Karpas-422 (cell line): Measurements from ENCODE around the gene RPS3. TPM values are rescaled to one million over a fixed set of nuclear protein-coding genes. Genes with fewer than 3 reads are reported as not detected.
A peak's percentile ranks its signal among the peaks of the same experiment; 100 is the strongest.

Experiments used
- DNase-seq: peaks from one replicate; pipeline ENCODE4 v3.0.0-alpha.2; 2015
- H2AFZ ChIP-seq: fragments of 200-600 bp; sonication (generic); 2 replicates; pipeline ENCODE4 v1.6.1; 2014; ENCODE audit warnings: antibody characterized with exemption, low read length, mixed read lengths
- H3K27ac ChIP-seq: fragments of 200-600 bp; sonication (generic); 2 replicates; pipeline ENCODE4 v1.5.1; 2014; ENCODE audit warnings: mild to moderate bottlenecking, low read length, moderate library complexity
- H3K27me3 ChIP-seq: fragments of 200-600 bp; sonication (generic); 2 replicates; pipeline ENCODE4 v1.6.1; 2014; ENCODE audit warnings: low read length, mixed read lengths
- H3K36me3 ChIP-seq: fragments of 200-600 bp; sonication (generic); 2 replicates; pipeline ENCODE4 v1.6.1; 2014; ENCODE audit warnings: low read length, mixed read lengths; ENCODE audit not compliant: insufficient read depth
- H3K4me1 ChIP-seq: fragments of 200-600 bp; sonication (generic); 2 replicates; pipeline ENCODE4 v1.6.1; 2014; ENCODE audit warnings: mild to moderate bottlenecking, low read length, mixed read lengths
- H3K4me2 ChIP-seq: fragments of 200-600 bp; sonication (generic); 2 replicates; pipeline ENCODE4 v1.6.1; 2014; ENCODE audit warnings: low read length, low read depth, mild to moderate bottlenecking; ENCODE audit not compliant: poor library complexity, severe bottlenecking
- H3K4me3 ChIP-seq: fragments of 200-600 bp; sonication (generic); 2 replicates; pipeline ENCODE4 v1.5.1; 2014; ENCODE audit warnings: mild to moderate bottlenecking, antibody characterized with exemption, low read length, mixed read lengths
- H3K79me2 ChIP-seq: fragments of 200-600 bp; sonication (generic); 2 replicates; pipeline ENCODE4 v1.6.1; 2014; ENCODE audit warnings: mild to moderate bottlenecking, low read length, mixed read lengths
- H3K9ac ChIP-seq: fragments of 200-600 bp; sonication (generic); 2 replicates; pipeline ENCODE4 v1.6.0; 2014; ENCODE audit warnings: low read length
- H3K9me2 ChIP-seq: fragments of 200-600 bp; sonication (generic), shearing (Covaris generic); replicated peaks from 2 replicates; pipeline ENCODE4 v1.6.0; 2014; ENCODE audit warnings: mild to moderate bottlenecking, low read length, moderate library complexity; ENCODE audit not compliant: insufficient read depth
- H3K9me3 ChIP-seq: fragments of 300-700, 200-600 bp; sonication (generic); 2 replicates; pipeline ENCODE4 v1.6.1; 2014; ENCODE audit warnings: low read length, mixed read lengths
- H4K20me1 ChIP-seq: fragments of 200-600 bp; sonication (generic); 2 replicates; pipeline ENCODE4 v1.6.1; 2014; ENCODE audit warnings: mild to moderate bottlenecking, antibody characterized with exemption, low read length, low read depth; ENCODE audit not compliant: insufficient read depth
- total RNA-seq: library from RNA; depleted of rRNA; stranded (reverse); fragments of >200 nt; shearing (Covaris generic); gene quantifications from 2 replicates; pipeline ENCODE4 v1.2.3, GENCODE V29; 2014; ENCODE audit warnings: low replicate concordance

The RPS3 gene
- total RNA-seq, 1 experiment from 2014 or later = 2,332 TPM

GRCh38 chr11:75439026-75439425 lies 39.7 kb downstream of the RPS3 start:
- no peak overlapping the region for H3K4me2 ChIP-seq
- H3K9me2 ChIP-seq = no peaks in the 10 kb centered on the region
- no peaks in the 10 kb centered on the region for H3K79me2 ChIP-seq
- H4K20me1 ChIP-seq = no peaks in the 10 kb centered on the region
- no peaks in the 10 kb centered on the region for H3K4me1 ChIP-seq
- no peak overlapping the region for H2AFZ ChIP-seq
- H3K9me3 ChIP-seq = no peaks in the 10 kb centered on the region
- H3K36me3 ChIP-seq = peaks cover 18% of the 10 kb centered on the region
- H3K27me3 ChIP-seq = no peaks in the 10 kb centered on the region
- no peak overlapping the region for H3K4me3 ChIP-seq
- H3K9ac ChIP-seq = no peak overlapping the region
- no peak for DNase-seq
- H3K27ac ChIP-seq = no peak overlapping the region

- Histone ChIP-seq H3K9ac (no peak overlapping the region), H3K36me3 (peaks cover 24% of the 10 kb centered on the region), H3K27me3 (no peaks in the 10 kb centered on the region), H4K20me1 (no peaks in the 10 kb centered on the region), H3K4me1 (no peaks in the 10 kb centered on the region), H2AFZ (no peak overlapping the region), H3K79me2 (no peaks in the 10 kb centered on the region), H3K4me2 (no peak overlapping the region), H3K27ac (no peak overlapping the region), H3K9me3 (no peaks in the 10 kb centered on the region), H3K9me2 (no peaks in the 10 kb centered on the region), H3K4me3 (no peak overlapping the region)
- no peak for DNase-seq
These were observed 40.3 kb downstream of the RPS3 start for GRCh38 chr11:75439495-75440120.

GRCh38 chr11:75440960-75441803 lies 41.9 kb downstream of the RPS3 start:
- peaks cover 28% of the 10 kb centered on the region for H3K36me3 ChIP-seq
- no peak overlapping the region for H3K4me2 ChIP-seq
- no peaks in the 10 kb centered on the region for H3K9me2 ChIP-seq
- no peaks in the 10 kb centered on the region for H3K27me3 ChIP-seq
- no peak overlapping the region for H2AFZ ChIP-seq
- no peaks in the 10 kb centered on the region for H3K9me3 ChIP-seq
- no peak overlapping the region for H3K9ac ChIP-seq
- no peaks in the 10 kb centered on the region for H3K4me1 ChIP-seq
- H3K79me2 ChIP-seq = no peaks in the 10 kb centered on the region
- no peak for DNase-seq
- no peaks in the 10 kb centered on the region; the same call in 1 of the 2 replicates for H4K20me1 ChIP-seq
- H3K4me3 ChIP-seq = no peak overlapping the region
- H3K27ac ChIP-seq = no peak overlapping the region

- Histone ChIP-seq H4K20me1 (no peaks in the 10 kb centered on the region; the same call in 1 of the 2 replicates), H3K27me3 (no peaks in the 10 kb centered on the region), H3K4me1 (no peaks in the 10 kb centered on the region), H3K9me2 (no peaks in the 10 kb centered on the region), H3K9me3 (no peaks in the 10 kb centered on the region), H3K4me2 (no peak overlapping the region), H3K4me3 (no peak overlapping the region), H2AFZ (no peak overlapping the region), H3K27ac (no peak overlapping the region), H3K79me2 (no peaks in the 10 kb centered on the region), H3K9ac (no peak overlapping the region), H3K36me3 (peaks cover 26% of the 10 kb centered on the region)
- no peak for DNase-seq
These were observed 42.5 kb downstream of the RPS3 start for GRCh38 chr11:75441804-75442132.

- H3K4me2 ChIP-seq = no peak overlapping the region
- no peaks in the 10 kb centered on the region for H3K4me1 ChIP-seq
- peaks cover 24% of the 10 kb centered on the region for H3K36me3 ChIP-seq
- no peaks in the 10 kb centered on the region; the same call in 1 of the 2 replicates for H4K20me1 ChIP-seq
- H3K9me3 ChIP-seq = no peaks in the 10 kb centered on the region
- no peak overlapping the region for H3K9ac ChIP-seq
- no peaks in the 10 kb centered on the region for H3K27me3 ChIP-seq
- DNase-seq = no peak
- no peak overlapping the region for H3K27ac ChIP-seq
- H3K79me2 ChIP-seq = no peaks in the 10 kb centered on the region
- no peaks in the 10 kb centered on the region for H3K9me2 ChIP-seq
- H3K4me3 ChIP-seq = no peak overlapping the region
- H2AFZ ChIP-seq = no peak overlapping the region
These were observed 43.0 kb downstream of the RPS3 start for GRCh38 chr11:75442161-75442885.

GRCh38 chr11:75443043-75443442 lies 43.7 kb downstream of the RPS3 start:
- Histone ChIP-seq H3K4me1 (no peaks in the 10 kb centered on the region), H3K9ac (no peak overlapping the region), H3K79me2 (no peaks in the 10 kb centered on the region), H2AFZ (no peak overlapping the region), H3K27me3 (no peaks in the 10 kb centered on the region), H3K9me3 (no peaks in the 10 kb centered on the region), H3K27ac (no peak overlapping the region), H3K4me2 (no peak overlapping the region), H3K36me3 (peaks cover 24% of the 10 kb centered on the region), H3K4me3 (no peak overlapping the region), H3K9me2 (no peaks in the 10 kb centered on the region), H4K20me1 (no peaks in the 10 kb centered on the region; the same call in 1 of the 2 replicates)
- DNase-seq = no peak

- Histone ChIP-seq H3K4me2 (no peak overlapping the region), H3K27ac (no peak overlapping the region), H3K9me2 (no peaks in the 10 kb centered on the region), H3K4me3 (no peak overlapping the region), H2AFZ (no peak overlapping the region), H3K9me3 (no peaks in the 10 kb centered on the region), H3K36me3 (peaks cover 24% of the 10 kb centered on the region), H3K79me2 (no peaks in the 10 kb centered on the region), H3K4me1 (no peaks in the 10 kb centered on the region), H4K20me1 (no peaks in the 10 kb centered on the region; the same call in 1 of the 2 replicates), H3K9ac (no peak overlapping the region), H3K27me3 (no peaks in the 10 kb centered on the region)
- DNase-seq = peak; percentile 91
These were observed 46.1 kb downstream of the RPS3 start for GRCh38 chr11:75445315-75445953.

GRCh38 chr11:75447415-75447814 lies 48.1 kb downstream of the RPS3 start:
- no peaks in the 10 kb centered on the region; the same call in 1 of the 2 replicates for H4K20me1 ChIP-seq
- no peaks in the 10 kb centered on the region for H3K9me2 ChIP-seq
- peaks cover 33% of the 10 kb centered on the region for H3K36me3 ChIP-seq
- DNase-seq = no peak
- H3K4me2 ChIP-seq = no peak overlapping the region
- no peaks in the 10 kb centered on the region for H3K4me1 ChIP-seq
- no peaks in the 10 kb centered on the region for H3K27me3 ChIP-seq
- H2AFZ ChIP-seq = no peak overlapping the region
- H3K9me3 ChIP-seq = no peaks in the 10 kb centered on the region
- no peaks in the 10 kb centered on the region for H3K79me2 ChIP-seq
- H3K27ac ChIP-seq = no peak overlapping the region
- no peak overlapping the region for H3K9ac ChIP-seq
- H3K4me3 ChIP-seq = no peak overlapping the region
